ENCODE data around the gene DTX3L. TPM values are rescaled to one million over a fixed set of nuclear protein-coding genes. Genes with fewer than 3 reads are reported as not detected.

DTX3L gene
- total RNA-seq, 1 donor from 2014 or later: 10.2 TPM

DNA sequence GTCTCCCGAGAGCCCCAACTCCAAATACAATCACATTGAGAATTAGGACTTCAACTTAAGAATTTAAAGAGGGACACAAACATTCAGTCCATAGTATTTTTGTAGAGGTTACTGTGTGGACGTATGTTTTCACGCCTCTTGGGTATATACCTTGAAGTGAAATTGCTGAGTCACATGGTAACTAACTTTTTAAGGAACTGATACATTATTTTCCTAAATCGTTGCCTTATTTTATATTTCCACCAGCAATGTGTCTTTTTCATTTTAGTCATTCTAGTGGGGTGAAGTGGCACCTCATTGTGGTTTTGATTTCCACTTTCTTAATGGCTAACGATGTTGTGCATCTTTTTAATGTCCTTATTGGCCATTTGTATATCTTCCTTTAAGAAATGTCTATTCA lies 25.2 kb downstream of the DTX3L start:
- intact Hi-C loops (cut with DNase I): no loop called here
- no peak for ATAC-seq (ENCODE audit: poor library complexity)
- DNase-seq: no peak

DNA sequence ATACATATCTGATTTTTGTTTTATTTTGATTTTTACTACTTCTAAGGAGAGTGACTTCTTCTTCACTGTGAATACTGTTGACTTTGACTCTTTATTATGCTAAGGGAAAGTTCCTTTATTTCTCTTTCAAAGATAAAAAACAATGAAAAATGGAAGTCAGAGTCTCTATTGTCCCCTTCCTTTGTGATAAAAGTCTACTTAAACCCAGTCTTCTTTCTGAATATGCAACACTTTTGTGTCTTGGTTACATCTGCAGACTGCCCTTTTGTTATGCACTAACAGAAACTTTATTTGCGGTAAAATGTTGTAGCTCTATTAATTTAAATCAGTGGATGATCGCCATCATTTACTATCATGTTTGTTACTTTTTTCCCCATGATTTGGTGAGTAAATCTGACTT lies 26.5 kb downstream of the DTX3L start:
- DNase-seq (no peak), ATAC-seq (ENCODE audit: poor library complexity) (no peak)
- intact Hi-C loops (cut with DNase I): no loop called here

DNA sequence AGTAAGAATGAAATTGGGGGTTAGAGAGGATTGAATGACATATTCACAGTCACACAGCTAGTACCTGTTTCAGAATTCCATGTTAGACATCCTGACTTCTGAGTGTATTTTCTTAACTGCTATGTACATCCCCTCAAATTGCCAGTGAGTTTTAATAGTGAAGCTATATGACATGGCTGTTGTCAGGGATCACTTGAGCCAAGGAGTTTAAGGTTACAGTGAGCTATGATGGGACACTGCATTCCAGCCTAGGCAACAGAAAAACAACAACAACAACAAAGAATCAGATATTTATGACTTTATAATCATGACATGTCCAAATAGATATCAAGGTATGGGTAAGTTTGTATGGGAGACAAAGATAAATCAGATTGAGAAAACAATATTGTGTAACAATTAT lies 29.9 kb downstream of the DTX3L start:
- ATAC-seq (ENCODE audit: poor library complexity) (no peak), DNase-seq (no peak)
- intact Hi-C loops (cut with DNase I): no loop called here

DNA sequence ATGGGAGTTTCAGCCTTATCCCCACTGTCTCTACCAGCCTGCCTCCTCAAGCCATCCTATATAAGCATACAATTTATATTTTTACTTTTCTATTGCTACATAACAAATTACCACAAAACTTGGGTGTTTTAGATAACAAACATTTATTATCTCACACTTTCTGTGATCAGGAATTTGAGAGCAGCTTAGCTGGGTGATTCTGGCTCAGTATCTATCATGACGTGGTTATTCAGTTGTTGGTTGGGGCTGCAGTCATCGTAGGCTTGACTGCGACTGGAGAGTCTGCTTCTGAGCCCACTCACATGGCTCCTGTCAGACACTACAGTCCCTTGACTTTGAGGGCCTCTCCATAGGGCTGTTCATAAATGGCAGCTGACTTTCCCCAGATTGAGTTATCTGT lies 34.0 kb downstream of the DTX3L start:
- DNase-seq (no peak), ATAC-seq (ENCODE audit: poor library complexity) (no peak)
- intact Hi-C loops (cut with DNase I): no loop called here

DNA sequence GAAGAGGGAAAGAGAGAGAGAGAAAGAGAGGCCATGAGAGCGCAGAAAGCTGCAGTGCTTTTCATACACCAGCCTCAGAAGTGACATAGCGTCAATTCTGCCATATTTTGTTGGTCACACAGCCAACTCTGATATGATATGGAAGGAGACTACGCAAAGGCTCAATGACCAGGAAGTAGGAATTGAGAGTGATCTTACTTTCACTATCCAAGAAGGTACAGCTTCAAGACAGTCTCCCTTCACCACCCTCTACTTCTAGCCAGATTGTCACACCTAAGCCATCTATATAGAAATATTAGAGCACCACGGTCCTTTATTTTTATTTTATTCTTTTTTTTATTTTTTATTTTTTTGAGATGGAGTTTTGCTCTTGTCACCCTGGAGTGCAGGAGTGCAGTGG lies 34.4 kb downstream of the DTX3L start:
- no peak for ATAC-seq (ENCODE audit: poor library complexity)
- no peak for DNase-seq
- intact Hi-C loops (cut with DNase I): no loop called here

DNA sequence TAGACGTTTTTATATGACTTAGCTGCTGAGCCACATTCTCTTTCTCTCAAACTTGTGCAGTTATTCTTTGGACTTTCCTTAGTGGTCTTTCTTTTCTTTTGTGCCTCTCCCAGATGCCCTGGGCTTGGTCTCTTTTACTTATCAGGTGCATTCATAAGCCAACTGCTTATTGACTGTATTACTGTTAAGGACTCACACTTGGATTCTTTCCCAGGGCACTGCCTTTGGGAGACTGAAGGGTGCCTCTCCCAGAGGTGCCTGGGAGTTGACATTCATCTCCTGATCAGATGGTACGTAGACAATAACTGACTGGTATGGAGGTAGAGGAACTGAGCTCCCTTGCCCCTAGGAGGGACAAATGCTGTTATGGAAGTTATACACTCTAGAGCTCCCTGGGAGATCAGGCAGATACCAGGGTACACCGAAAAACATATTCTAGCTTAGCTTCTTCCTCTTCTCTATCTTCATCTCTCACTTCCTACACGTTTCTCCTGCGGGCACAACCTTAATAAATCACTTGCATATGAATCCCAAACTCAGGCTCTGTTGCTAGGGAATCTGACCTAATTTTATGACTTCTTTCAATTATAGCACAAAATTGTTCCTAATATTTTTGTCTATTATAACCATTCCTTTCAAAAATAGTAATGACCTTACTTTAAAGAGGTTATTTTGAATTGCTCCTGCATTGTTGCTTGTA lies 38.0 kb downstream of the DTX3L start:
- intact Hi-C loops (cut with DNase I): no loop called here
- ATAC-seq (ENCODE audit: poor library complexity) (no peak), DNase-seq (no peak)

DNA sequence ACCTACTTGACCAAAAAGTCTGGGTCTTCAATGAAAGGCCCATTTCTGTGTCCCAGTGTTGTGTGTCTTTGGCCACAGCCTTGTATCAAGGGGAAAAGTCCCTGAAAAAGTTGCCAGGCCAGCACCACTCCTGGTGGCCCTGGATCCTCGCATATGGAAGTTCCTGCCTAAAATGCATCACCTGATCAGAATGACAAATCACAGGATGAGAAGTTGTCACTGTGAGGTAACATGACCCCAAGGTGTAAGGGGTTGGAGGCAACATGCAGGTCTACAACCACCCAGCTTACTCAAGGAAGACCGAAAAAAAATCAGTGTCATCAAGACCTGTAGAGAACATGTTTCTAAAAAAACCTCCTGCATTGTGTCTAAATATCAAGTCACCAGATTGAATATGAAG lies 38.9 kb downstream of the DTX3L start:
- ATAC-seq (ENCODE audit: poor library complexity): no peak

DNA sequence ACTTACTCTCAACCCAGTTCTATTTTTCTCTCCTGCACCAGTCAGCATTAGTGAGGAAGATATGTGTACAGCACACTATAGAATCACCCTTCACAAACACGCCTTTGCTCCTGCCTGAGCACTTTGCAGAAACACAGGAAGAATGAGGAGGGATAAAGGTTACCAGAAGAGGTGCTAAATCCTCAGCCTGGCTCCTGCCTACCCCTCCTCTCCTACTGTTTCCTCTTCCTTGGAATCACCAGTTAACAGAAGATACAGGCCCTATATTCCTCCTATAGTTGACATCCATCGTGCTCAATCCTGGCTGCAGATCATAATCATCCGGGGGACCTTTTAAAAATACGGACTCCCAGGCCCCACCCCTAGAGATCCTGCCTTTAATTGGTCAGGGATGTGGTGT lies 42.2 kb downstream of the DTX3L start:
- DNase-seq (no peak), ATAC-seq (ENCODE audit: poor library complexity) (no peak)
- intact Hi-C loops (cut with DNase I): no loop called here

More for the DNA sequence above, 38.9 kb downstream of the DTX3L start:
- no peak for DNase-seq
- intact Hi-C loops (cut with DNase I): no loop called here

DNA sequence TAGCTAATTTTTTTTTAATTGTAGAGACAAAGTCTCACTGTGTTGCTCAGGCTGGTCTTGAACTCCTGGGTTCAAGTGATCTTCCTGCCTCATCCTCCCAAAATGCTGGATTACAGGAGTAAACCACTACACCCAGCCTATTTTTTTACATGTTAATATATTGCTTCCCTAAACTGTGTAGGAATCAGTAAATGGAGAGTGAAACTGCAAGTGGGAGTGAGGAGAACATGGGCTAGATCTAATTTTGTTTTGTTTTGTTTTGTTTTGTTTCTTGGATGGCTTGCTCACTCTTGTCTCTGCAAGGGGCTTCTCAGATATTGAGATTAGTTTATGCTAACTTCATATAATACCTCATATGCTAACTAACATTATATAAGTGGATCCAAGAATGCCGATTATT lies 44.8 kb downstream of the DTX3L start:
- no peak for ATAC-seq (ENCODE audit: poor library complexity)
- intact Hi-C loops (cut with DNase I): no loop called here
- no peak for DNase-seq

DNA sequence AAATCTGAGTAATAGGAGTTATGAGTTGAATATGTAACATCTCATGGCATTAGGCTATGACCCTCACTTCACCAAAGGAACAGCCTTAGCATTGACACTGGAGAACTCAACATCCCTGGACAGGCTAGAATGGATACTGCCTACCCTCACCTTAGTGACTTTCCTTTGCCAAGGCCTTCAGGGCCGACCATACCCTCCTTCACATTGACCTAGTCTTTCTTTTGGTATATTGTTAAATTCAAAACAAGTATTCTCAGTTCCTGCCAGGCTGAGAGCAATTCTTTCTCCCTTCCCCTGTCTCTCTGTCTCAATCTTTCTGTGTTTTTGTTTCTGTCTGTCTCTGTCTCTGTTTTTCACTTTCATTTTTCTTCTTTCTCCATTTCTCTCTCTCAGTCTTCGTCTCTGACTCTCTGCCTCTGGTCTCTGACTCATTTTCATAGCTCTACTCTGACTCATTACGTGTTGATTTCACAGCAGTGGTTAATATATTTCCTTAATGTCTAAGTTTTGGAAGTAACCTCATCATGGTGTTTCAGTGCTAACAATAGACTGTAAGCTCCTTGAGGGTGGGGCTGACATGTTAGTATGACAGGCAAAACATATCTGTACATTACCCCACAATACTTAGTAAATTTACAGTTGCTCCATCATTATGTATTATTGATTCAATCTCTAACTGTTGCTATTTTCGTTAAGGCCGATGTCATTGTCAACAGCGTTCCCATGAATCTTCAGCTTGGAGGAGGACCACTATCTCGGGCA lies 45.8 kb downstream of the DTX3L start:
- DNase-seq (no peak), ATAC-seq (ENCODE audit: poor library complexity) (no peak)
- intact Hi-C loops (cut with DNase I): no loop called here

DNA sequence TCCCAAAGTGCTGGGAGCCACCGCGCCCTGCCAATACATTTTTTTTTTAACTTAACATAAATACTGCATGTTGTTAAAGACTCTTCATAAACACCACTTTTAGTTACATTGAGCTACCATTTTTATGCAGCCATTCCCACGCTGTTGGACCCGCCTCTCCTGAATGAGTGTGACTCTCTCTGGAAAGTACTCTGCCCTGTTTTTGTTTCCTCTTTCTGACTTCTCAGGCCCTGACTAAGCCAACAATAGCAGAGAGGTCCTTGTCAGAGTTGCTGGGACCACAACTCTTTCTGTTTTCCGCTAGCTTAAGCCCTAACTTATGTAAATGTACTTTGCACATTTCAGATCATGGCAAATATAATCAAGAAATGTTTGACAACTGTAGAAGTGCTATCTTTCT lies 48.6 kb downstream of the DTX3L start:
- no peak for ATAC-seq (ENCODE audit: poor library complexity)
- no peak for DNase-seq
- intact Hi-C loops (cut with DNase I): no loop called here

DNA sequence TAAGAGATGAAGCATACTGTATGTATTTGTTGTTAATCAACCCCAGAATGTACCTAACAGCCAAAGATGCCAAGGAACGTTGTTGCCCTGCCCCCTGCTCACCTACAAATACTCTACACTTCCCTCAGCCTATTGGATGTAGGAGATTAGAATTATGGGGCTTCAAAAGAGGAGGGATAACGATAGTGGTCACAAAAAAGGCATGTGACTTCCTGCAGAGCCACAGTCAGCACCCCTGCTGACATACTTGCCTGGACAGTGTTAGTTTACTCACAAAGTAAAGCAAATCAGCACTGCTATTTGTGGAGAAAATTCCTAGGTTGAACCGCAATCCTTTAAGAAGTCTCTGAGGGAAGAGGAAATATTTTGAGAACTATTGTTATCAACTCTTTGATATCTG lies 51.2 kb downstream of the DTX3L start:
- intact Hi-C loops (cut with DNase I): no loop called here
- ATAC-seq (ENCODE audit: poor library complexity) (no peak), DNase-seq (no peak)

DNA sequence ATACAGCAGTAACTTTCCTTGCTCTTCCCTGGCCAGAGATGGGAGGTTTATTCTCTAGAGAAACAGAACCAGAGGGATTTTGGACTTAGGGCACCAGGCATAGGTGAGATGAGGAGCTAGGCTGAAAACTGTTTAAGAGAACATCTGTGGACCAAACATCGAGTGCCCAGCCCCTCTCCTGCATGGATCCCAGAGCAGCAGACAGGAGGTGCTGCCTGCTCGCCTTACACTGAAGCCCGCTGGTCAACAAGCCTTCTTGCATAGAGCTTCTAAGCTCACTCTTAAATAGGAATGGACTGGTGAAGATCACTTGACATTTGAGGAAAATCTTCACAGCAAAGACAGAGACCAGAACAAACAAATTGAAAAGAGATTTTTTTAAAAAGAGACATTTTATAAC lies 54.5 kb downstream of the DTX3L start:
- DNase-seq: no peak
- intact Hi-C loops (cut with DNase I): no loop called here
- no peak for ATAC-seq (ENCODE audit: poor library complexity)

DNA sequence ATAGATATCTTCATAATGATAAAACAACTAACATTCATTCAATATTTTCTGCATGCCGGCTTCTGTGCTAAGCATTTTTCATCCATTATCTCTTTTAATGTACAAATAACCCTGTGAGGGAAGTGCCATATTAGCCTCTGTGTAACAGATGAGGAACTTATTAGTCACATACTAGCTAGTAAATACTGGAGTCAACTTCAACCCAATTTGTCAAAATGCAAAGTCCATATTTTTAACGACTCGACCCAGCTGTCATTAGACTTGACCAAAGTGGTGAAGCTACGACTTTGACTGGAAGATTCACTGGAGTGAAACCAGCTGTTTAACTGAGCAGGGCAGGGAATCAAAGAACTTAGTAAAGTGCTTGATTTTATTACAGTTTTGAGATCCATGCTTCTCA lies 54.9 kb downstream of the DTX3L start:
- DNase-seq (no peak), ATAC-seq (ENCODE audit: poor library complexity) (no peak)
- intact Hi-C loops (cut with DNase I): no loop called here

DNA sequence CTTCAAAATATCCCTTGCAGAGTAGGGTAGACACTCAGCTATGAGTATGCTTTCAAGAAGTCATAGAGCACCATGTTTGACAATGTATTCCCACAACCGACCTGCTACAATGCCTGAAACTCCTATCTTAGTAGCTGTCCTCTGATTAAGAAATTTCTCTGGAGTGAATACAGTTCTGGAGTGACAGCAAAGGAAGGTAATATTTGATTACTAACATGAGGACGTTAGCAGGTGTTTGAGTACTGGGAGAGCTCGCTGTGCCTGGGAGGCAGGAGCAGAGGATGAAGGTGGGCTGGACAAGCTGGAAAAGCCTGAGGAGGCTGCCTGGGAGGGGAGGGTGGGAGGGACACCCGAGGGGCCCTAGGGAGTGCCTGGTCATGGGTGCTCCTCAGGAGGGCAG lies 56.3 kb downstream of the DTX3L start:
- intact Hi-C loops (cut with DNase I): no loop called here
- no peak for ATAC-seq (ENCODE audit: poor library complexity)
- no peak for DNase-seq

DNA sequence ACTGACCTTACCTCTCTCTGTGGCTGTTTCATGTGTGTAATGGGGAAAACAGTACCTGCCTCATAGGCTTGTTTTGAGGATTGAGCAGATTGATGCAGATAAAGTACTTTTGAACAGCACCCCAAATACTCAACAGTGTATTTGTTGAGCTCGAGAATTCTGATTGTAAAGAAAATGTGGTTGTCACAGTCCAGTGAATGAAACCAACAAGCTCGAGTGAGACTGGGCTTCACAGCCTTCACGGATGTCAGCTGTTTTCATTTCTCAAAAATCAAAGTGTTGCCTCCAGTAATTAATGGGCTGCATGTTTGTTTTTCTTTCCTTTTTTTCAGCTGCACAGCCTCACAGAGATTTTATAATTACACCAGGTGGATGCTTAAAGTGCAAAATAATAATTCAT lies 57.0 kb downstream of the DTX3L start:
- intact Hi-C loops (cut with DNase I): no loop called here
- DNase-seq (no peak), ATAC-seq (ENCODE audit: poor library complexity) (no peak)

DNA sequence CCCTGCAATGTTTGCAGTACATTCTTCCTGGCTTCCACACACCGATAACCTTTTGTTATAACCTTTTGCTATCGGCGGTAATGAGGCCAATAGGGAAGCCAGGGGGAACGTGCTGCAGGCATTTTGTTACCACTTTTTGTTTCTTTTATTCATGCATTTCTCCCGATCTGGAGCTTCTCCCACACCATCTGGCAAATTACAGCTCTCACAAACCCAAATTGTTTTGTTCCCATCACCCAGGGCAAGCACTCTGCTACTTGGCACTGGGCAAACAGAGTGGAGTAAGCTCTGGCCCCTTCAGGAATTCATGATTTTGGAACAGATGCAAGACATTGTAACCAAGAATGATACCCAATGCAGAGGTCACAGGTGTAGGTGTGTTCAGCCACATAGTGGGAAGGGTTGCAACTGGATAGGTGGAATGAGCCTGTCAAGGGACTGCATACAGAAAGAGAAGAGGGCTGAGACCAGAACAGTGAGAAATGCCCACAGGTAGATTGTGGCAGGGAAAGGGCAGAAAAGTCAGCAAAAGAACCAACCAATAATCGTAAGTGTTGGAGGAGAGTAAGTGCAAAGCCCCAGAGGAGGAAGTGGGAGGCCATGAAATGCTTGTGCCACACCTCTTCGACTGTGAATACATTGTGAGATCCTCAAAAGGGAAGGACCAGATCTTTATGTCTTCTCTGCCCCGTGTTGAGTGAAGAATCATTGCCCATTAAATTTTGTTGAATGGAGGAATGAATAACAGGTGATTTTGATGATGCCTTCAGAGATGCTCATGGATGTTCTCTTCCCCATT lies 59.1 kb downstream of the DTX3L start:
- ATAC-seq (ENCODE audit: poor library complexity) (no peak), DNase-seq (no peak)
- intact Hi-C loops (cut with DNase I): no loop called here
